ENCODE data around the gene CKS2. TPM values are rescaled to one million over a fixed set of nuclear protein-coding genes. Genes with fewer than 3 reads are reported as not detected.

Gene CKS2
- total and polyA plus RNA-seq, 8 donors = 1.4 to 84.0 (median 39.1) TPM; not detected in 2

- TF ChIP-seq EP300 (IDR thresholded peaks at IDR 0.05) (no peak), POLR2A (IDR thresholded peaks at IDR 0.05) (no peak)
- Histone ChIP-seq H3K4me3 (no peak overlapping the region), H3K9me3 (no peaks in the 10 kb centered on the region), H3K27ac (no peak overlapping the region), H3K36me3 (peaks cover 0 to 10% (median 3%) of the 10 kb centered on the region in 4 donors), H3K4me1 (peaks cover 31 to 52% (median 39%) of the 10 kb centered on the region in 4 donors), H3K27me3 (no peaks in the 10 kb centered on the region)
- DNase-seq = no peak
- intact Hi-C loops (cut with DNase I; ENCODE audit: low total_unique reads) = no loop called here
- WGBS, 5 donors = 94 to 100% (median 96%) methylated on average over 1 of the region's 1 CpG
Measured at GRCh38 chr9:89314955-89315354, 4.0 kb downstream of the CKS2 start.

DNA sequence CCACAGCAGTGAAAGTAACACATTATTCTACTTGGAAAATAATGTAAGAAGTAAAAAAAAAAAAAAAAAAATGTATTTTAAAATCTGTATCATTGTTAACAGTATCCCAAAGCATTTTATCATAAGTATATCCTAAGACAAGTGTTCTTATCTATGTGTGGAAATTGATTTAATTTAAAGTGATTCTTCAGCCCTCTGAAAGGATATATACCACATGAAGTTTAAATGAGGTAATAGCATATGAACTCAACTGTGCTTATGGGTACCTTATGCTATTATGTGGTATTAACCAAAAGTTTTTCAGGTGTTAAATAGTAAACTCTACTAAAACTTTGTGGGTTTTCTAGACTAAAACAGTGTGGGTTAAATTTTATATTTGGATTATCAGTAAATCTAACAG, 4.5 kb downstream of the CKS2 start:
- peaks cover 31 to 55% (median 43%) of the 10 kb centered on the region in 4 donors for H3K4me1 ChIP-seq
- no peak for TF ChIP-seq POLR2AphosphoS5 (IDR thresholded peaks at IDR 0.05)
- TF ChIP-seq, protein P1, sequence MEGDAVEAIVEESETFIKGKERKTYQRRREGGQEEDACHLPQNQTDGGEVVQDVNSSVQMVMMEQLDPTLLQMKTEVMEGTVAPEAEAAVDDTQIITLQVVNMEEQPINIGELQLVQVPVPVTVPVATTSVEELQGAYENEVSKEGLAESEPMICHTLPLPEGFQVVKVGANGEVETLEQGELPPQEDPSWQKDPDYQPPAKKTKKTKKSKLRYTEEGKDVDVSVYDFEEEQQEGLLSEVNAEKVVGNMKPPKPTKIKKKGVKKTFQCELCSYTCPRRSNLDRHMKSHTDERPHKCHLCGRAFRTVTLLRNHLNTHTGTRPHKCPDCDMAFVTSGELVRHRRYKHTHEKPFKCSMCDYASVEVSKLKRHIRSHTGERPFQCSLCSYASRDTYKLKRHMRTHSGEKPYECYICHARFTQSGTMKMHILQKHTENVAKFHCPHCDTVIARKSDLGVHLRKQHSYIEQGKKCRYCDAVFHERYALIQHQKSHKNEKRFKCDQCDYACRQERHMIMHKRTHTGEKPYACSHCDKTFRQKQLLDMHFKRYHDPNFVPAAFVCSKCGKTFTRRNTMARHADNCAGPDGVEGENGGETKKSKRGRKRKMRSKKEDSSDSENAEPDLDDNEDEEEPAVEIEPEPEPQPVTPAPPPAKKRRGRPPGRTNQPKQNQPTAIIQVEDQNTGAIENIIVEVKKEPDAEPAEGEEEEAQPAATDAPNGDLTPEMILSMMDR (IDR thresholded peaks at IDR 0.05) = no peak
- TF ChIP-seq POLR2A (IDR thresholded peaks at IDR 0.05) = no peak
- TF ChIP-seq EP300 (IDR thresholded peaks at IDR 0.05) = no peak
- intact Hi-C loops (cut with DNase I; ENCODE audit: low total_unique reads) = no loop called here
- no peak for DNase-seq
- H3K9me3 ChIP-seq = no peaks in the 10 kb centered on the region
- no peak overlapping the region for H3K27ac ChIP-seq
- no peak overlapping the region for H3K4me3 ChIP-seq
- no peaks in the 10 kb centered on the region for H3K27me3 ChIP-seq
- peaks cover 0 to 10% (median 3%) of the 10 kb centered on the region in 4 donors for H3K36me3 ChIP-seq

GRCh38 chr9:89317282-89317681, 6.3 kb downstream of the CKS2 start:
- intact Hi-C loops (cut with DNase I; ENCODE audit: low total_unique reads) = no loop called here
- Histone ChIP-seq H3K36me3 (peaks cover 0 to 22% (median 6%) of the 10 kb centered on the region in 4 donors), H3K9me3 (no peaks in the 10 kb centered on the region), H3K27ac (peak overlapping the region; percentile 45 to 100 (median 100)), H3K27me3 (no peaks in the 10 kb centered on the region), H3K4me3 (peak overlapping the region in 2 of 4 donors; percentile 57), H3K4me1 (peaks cover 20 to 61% (median 40%) of the 10 kb centered on the region in 4 donors)
- TF ChIP-seq, protein P1 (IDR thresholded peaks at IDR 0.05) = no peak
- TF ChIP-seq POLR2A (IDR thresholded peaks at IDR 0.05) = no peak
- TF ChIP-seq EP300 (IDR thresholded peaks at IDR 0.05) = no peak
- no peak for TF ChIP-seq POLR2AphosphoS5 (IDR thresholded peaks at IDR 0.05)
- DNase-seq = no peak
- WGBS, 5 donors = 83 to 89% (median 87%) methylated on average over 4 of the region's 4 CpGs

GRCh38 chr9:89318123-89319014, 7.4 kb downstream of the CKS2 start, which contains the start of gene SECISBP2:
SECISBP2 (plus strand) TSS chr9:89318500; CDS start chr9:89318577, 77 bp downstream.
- Histone ChIP-seq H3K4me3 (peak within 1 kb of the TSS; percentile 57 to 84 (median 62)), H3K9me3 (no peaks in the 10 kb centered on the region), H3K36me3 (peaks cover 0 to 22% (median 6%) of the 10 kb centered on the region in 4 donors), H3K27ac (peak within 1 kb of the TSS; percentile 98 to 100 (median 100)), H3K27me3 (no peaks in the 10 kb centered on the region), H3K4me1 (peaks cover 23 to 60% (median 39%) of the 10 kb centered on the region in 4 donors)
- 0% methylated on average over 22 to 91 of the region's 91 CpGs for WGBS, 5 donors
- intact Hi-C loops (cut with DNase I; ENCODE audit: low total_unique reads) = no loop called here
- DNase-seq = peak; percentile 96 to 99
- TF ChIP-seq, protein P1 (IDR thresholded peaks at IDR 0.05) = peak in 4 of 7 experiments; percentile 65 to 79 (median 74)
- peak; percentile 98 to 99 (median 99) for TF ChIP-seq POLR2AphosphoS5 (IDR thresholded peaks at IDR 0.05)
- TF ChIP-seq EP300 (IDR thresholded peaks at IDR 0.05) = no peak
- peak in 1 of 4 donors; percentile 89 for TF ChIP-seq POLR2A (IDR thresholded peaks at IDR 0.05)
